SK-N-SH (cell line): Measurements from ENCODE around the gene GLIS1. TPM values are rescaled to one million over a fixed set of nuclear protein-coding genes. Genes with fewer than 3 reads are reported as not detected.

ENCODE experiments used
- CTCF ChIA-PET: fragments of 300-600, 350-600 bp; formaldehyde crosslinking; extraction: SDS; loops from one replicate; lab custom pipeline; 2021; lab: Yijun Ruan, JAX
- POLR2A ChIA-PET: fragments of 350-600 bp; sonication (Branson Sonifier 250); formaldehyde crosslinking; extraction: SDS; loops from one replicate; lab custom pipeline; 2020; ENCODE audit warnings: antibody characterized with exemption, inconsistent platforms; lab: Yijun Ruan, JAX
- DNase-seq: peaks from one replicate; pipeline ENCODE4 v3.0.0; 2012
- H2AFZ ChIP-seq: fragments of 200-600 bp; sonication (generic); 2 replicates; pipeline ENCODE4 v1.8.1; 2016; ENCODE audit warnings: antibody characterized with exemption, mild to moderate bottlenecking, low read depth
- H3F3A ChIP-seq: fragments of 200-600 bp; sonication (generic); replicated peaks from 2 replicates; pipeline ENCODE3; 2016; ENCODE audit warnings: antibody characterized with exemption, mild to moderate bottlenecking; ENCODE audit not compliant: insufficient read depth
- H3K27ac ChIP-seq, 2 experiments: fragments of 200-500 bp in 1 of 2; fragments of 200-600 bp in 1 of 2; sonication (Bioruptor generic) in 1 of 2; sonication (generic), shearing (Covaris generic) in 1 of 2; 2 replicates each; pipeline versions ENCODE4 v1.5.1 to v1.6.1; 2014 to 2016; ENCODE audit warnings: low read depth in 2 of 2, inconsistent platforms in 1 of 2, low read length in 1 of 2, mild to moderate bottlenecking in 1 of 2, mixed read lengths in 1 of 2
- H3K27me3 ChIP-seq: fragments of 200-600 bp; sonication (generic), shearing (Covaris generic); 2 replicates; pipeline ENCODE4 v1.6.1; 2016; ENCODE audit warnings: mixed run types; ENCODE audit not compliant: insufficient read depth
- H3K36me3 ChIP-seq, 2 experiments: fragments of 200-500 bp in 1 of 2; fragments of 200-600 bp in 1 of 2; sonication (Bioruptor generic) in 1 of 2; sonication (generic) in 1 of 2; replicated peaks in 1 of 2; 2 replicates each; pipeline versions ENCODE3 to v1.5.1; 2014 to 2016; ENCODE audit warnings: low read length in 1 of 2, mild to moderate bottlenecking in 1 of 2; ENCODE audit not compliant: insufficient read depth in 2 of 2, control insufficient read depth in 1 of 2
- H3K4me1 ChIP-seq, 2 experiments: fragments of 200-500 bp in 1 of 2; fragments of 200-600 bp in 1 of 2; sonication (Bioruptor generic) in 1 of 2; sonication (generic), shearing (Covaris generic) in 1 of 2; 2 replicates each; pipeline versions ENCODE4 v1.5.1 to v1.6.1; 2014 to 2016; ENCODE audit warnings: low read depth in 1 of 2, low read length in 1 of 2, mixed run types in 1 of 2; ENCODE audit not compliant: insufficient read depth in 2 of 2, control insufficient read depth in 1 of 2
- H3K4me2 ChIP-seq: fragments of 200-600 bp; sonication (generic), shearing (Covaris generic); 2 replicates; pipeline ENCODE4 v1.6.1; 2017; ENCODE audit warnings: mixed run types
- H3K4me3 ChIP-seq, 2 experiments: fragments of 200-500 bp in 1 of 2; fragments of 200-600 bp in 1 of 2; sonication (Bioruptor generic) in 1 of 2; sonication (generic), shearing (Covaris generic) in 1 of 2; 2 replicates each; pipeline versions ENCODE4 v1.5.1 to v1.8.1; 2014 to 2016; ENCODE audit warnings: low read depth in 2 of 2, inconsistent platforms in 1 of 2, low read length in 1 of 2, mild to moderate bottlenecking in 1 of 2, mixed read lengths in 1 of 2, moderate library complexity in 1 of 2
- H3K79me2 ChIP-seq: fragments of 200-600 bp; sonication (generic); 2 replicates; pipeline ENCODE4 v1.8.1; 2017; ENCODE audit warnings: mild to moderate bottlenecking; ENCODE audit not compliant: insufficient read depth
- H3K9ac ChIP-seq: fragments of 200-600 bp; sonication (generic); 2 replicates; pipeline ENCODE4 v1.6.1; 2017; ENCODE audit warnings: mixed run types
- H3K9me2 ChIP-seq: fragments of 200-600 bp; sonication (generic); 2 replicates; pipeline ENCODE4 v1.6.1; 2017; ENCODE audit warnings: mixed run types
- H3K9me3 ChIP-seq: fragments of 200-600 bp; sonication (generic); 2 replicates; pipeline ENCODE4 v1.6.1; 2017; ENCODE audit warnings: mixed run types, mild to moderate bottlenecking, moderate library complexity
- H4K20me1 ChIP-seq: fragments of 200-600 bp; sonication (generic); 2 replicates; pipeline ENCODE4 v1.6.1; 2017; ENCODE audit warnings: mild to moderate bottlenecking, mixed run types; ENCODE audit not compliant: insufficient read depth
- CHD2 ChIP-seq: fragments of 150-350 bp; IDR thresholded peaks from 2 replicates; pipeline ENCODE4 v1.6.1; 2018; ENCODE audit warnings: low read length; ENCODE audit not compliant: partially characterized antibody
- ELF1 ChIP-seq: IDR thresholded peaks from 2 replicates; pipeline ENCODE4 v1.4.0; 2012
- EP300 ChIP-seq, 2 experiments: IDR thresholded peaks; 2 replicates each; pipeline versions ENCODE4 v1.4.0 to v1.6.1; 2012; ENCODE audit warnings: borderline replicate concordance in 1 of 2, low read depth in 1 of 2, low read length in 1 of 2
- EZH2phosphoT487 ChIP-seq: fragments of 200-600 bp; sonication (generic); IDR thresholded peaks from 2 replicates; pipeline ENCODE4 v1.6.1; 2017; ENCODE audit warnings: low read depth, mixed run types, mild to moderate bottlenecking, antibody characterized with exemption, moderate library complexity, borderline replicate concordance
- FOSL2 ChIP-seq: IDR thresholded peaks from 2 replicates; pipeline ENCODE4 v1.4.0; 2012; ENCODE audit warnings: low read depth, mild to moderate bottlenecking, moderate library complexity, borderline replicate concordance
- FOXJ3 ChIP-seq: sonication (generic); formaldehyde crosslinking; IDR thresholded peaks from 2 replicates; pipeline ENCODE4 v1.5.1; 2020; ENCODE audit warnings: mild to moderate bottlenecking, missing genetic modification reagents
- GABPA ChIP-seq: IDR thresholded peaks from 2 replicates; pipeline ENCODE4 v1.4.0; 2012; ENCODE audit warnings: low read depth, mild to moderate bottlenecking
- JUND ChIP-seq: IDR thresholded peaks from 2 replicates; pipeline ENCODE4 v1.4.0; 2012
- NFIC ChIP-seq: IDR thresholded peaks from 2 replicates; pipeline ENCODE4 v1.4.0; 2012; ENCODE audit warnings: borderline replicate concordance
- NRF1 ChIP-seq: IDR thresholded peaks from 2 replicates; pipeline ENCODE4 v1.6.1; 2012; ENCODE audit warnings: low read depth, mild to moderate bottlenecking, low read length
- POLR2AphosphoS5 ChIP-seq: IDR thresholded peaks from 2 replicates; pipeline ENCODE4 v1.6.1; 2012; ENCODE audit warnings: low read depth, low read length
- RAD21 ChIP-seq: IDR thresholded peaks from 2 replicates; pipeline ENCODE4 v1.6.1; 2012; ENCODE audit warnings: mild to moderate bottlenecking, low read length
- RXRA ChIP-seq: IDR thresholded peaks from 2 replicates; pipeline ENCODE4 v1.4.0; 2012; ENCODE audit warnings: low read depth, mild to moderate bottlenecking, borderline replicate concordance
- SIN3A ChIP-seq: IDR thresholded peaks from 2 replicates; pipeline ENCODE4 v1.6.1; 2012; ENCODE audit warnings: low read depth, mild to moderate bottlenecking, low read length, moderate library complexity, borderline replicate concordance
- TEAD4 ChIP-seq: IDR thresholded peaks from 2 replicates; pipeline ENCODE4 v1.4.0; 2012; ENCODE audit warnings: mild to moderate bottlenecking, borderline replicate concordance; ENCODE audit not compliant: insufficient read depth
- YY1 ChIP-seq: IDR thresholded peaks from 2 replicates; pipeline ENCODE4 v1.4.0; 2012; ENCODE audit warnings: low read depth, mild to moderate bottlenecking
- ZBTB33 ChIP-seq: IDR thresholded peaks from 2 replicates; pipeline ENCODE4 v1.4.0; 2012; ENCODE audit warnings: low read depth, borderline replicate concordance
- WGBS: methylation state at CpG from one replicate; pipeline ENCODE4 v1.1.6; 2017; ENCODE audit warnings: low lambda C conversion rate; 5-methylcytosine and 5-hydroxymethylcytosine counted together
- polyA plus RNA-seq, 3 experiments: library from polyadenylated mRNA; depleted of rRNA; stranded (reverse); fragments of >200 nt; gene quantifications; 2 replicates each; pipeline ENCODE4 v1.2.3, GENCODE V29; 2012
- TF ChIP-seq, protein P1 (sequence below): IDR thresholded peaks from 2 replicates; pipeline ENCODE4; 2012
- TF ChIP-seq, protein P2 (sequence below): IDR thresholded peaks from 2 replicates; pipeline ENCODE4 v1.6.1; 2012; ENCODE audit warnings: mild to moderate bottlenecking, low read depth, low read length, moderate library complexity

Gene GLIS1
- polyA plus RNA-seq, 1 of the 3 experiments (the other 2 are of a cell fraction): 0.13 TPM

- POLR2A ChIA-PET: no interaction called here
- TF ChIP-seq FOSL2 (no peak), FOXJ3 (CRISPR knock-in tag) (no peak), TEAD4 (no peak), GABPA (no peak), ELF1 (no peak), POLR2AphosphoS5 (no peak), EZH2phosphoT487 (no peak), EP300 (IDR thresholded peaks at IDR 0.05; ENCODE audit: borderline replicate concordance in 1 of 2, low read depth in 1 of 2, low read length in 1 of 2) (no peak), RXRA (no peak), NRF1 (no peak), CHD2 (no peak), JUND (no peak), SIN3A (no peak), ZBTB33 (no peak), RAD21 (no peak), NFIC (no peak), YY1 (no peak)
- TF ChIP-seq, protein P1, sequence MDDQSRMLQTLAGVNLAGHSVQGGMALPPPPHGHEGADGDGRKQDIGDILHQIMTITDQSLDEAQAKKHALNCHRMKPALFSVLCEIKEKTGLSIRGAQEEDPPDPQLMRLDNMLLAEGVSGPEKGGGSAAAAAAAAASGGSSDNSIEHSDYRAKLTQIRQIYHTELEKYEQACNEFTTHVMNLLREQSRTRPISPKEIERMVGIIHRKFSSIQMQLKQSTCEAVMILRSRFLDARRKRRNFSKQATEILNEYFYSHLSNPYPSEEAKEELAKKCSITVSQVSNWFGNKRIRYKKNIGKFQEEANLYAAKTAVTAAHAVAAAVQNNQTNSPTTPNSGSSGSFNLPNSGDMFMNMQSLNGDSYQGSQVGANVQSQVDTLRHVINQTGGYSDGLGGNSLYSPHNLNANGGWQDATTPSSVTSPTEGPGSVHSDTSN: no peak
- TF ChIP-seq, protein P2, sequence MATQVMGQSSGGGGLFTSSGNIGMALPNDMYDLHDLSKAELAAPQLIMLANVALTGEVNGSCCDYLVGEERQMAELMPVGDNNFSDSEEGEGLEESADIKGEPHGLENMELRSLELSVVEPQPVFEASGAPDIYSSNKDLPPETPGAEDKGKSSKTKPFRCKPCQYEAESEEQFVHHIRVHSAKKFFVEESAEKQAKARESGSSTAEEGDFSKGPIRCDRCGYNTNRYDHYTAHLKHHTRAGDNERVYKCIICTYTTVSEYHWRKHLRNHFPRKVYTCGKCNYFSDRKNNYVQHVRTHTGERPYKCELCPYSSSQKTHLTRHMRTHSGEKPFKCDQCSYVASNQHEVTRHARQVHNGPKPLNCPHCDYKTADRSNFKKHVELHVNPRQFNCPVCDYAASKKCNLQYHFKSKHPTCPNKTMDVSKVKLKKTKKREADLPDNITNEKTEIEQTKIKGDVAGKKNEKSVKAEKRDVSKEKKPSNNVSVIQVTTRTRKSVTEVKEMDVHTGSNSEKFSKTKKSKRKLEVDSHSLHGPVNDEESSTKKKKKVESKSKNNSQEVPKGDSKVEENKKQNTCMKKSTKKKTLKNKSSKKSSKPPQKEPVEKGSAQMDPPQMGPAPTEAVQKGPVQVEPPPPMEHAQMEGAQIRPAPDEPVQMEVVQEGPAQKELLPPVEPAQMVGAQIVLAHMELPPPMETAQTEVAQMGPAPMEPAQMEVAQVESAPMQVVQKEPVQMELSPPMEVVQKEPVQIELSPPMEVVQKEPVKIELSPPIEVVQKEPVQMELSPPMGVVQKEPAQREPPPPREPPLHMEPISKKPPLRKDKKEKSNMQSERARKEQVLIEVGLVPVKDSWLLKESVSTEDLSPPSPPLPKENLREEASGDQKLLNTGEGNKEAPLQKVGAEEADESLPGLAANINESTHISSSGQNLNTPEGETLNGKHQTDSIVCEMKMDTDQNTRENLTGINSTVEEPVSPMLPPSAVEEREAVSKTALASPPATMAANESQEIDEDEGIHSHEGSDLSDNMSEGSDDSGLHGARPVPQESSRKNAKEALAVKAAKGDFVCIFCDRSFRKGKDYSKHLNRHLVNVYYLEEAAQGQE: no peak
- Histone ChIP-seq H4K20me1 (no peaks in the 10 kb centered on the region; the same call in 1 of the 2 replicates), H2AFZ (no peak overlapping the region), H3K79me2 (no peaks in the 10 kb centered on the region), H3K9me2 (no peaks in the 10 kb centered on the region), H3K9me3 (no peaks in the 10 kb centered on the region), H3K4me1 (peaks cover 0 to 18% of the 10 kb centered on the region in 2 experiments; a peak in 2 of 4 replicates), H3K4me2 (no peak overlapping the region), H3K9ac (no peak overlapping the region), H3K27ac (no peak overlapping the region), H3K27me3 (no peaks in the 10 kb centered on the region), H3K36me3 (no peaks in the 10 kb centered on the region), H3K4me3 (no peak overlapping the region), H3F3A (no peaks in the 10 kb centered on the region)
- 100% methylated on average over 1 of the region's 1 CpG for WGBS
- DNase-seq: no peak
- CTCF ChIA-PET: interaction anchor here (1.2 kb wide), 2 partner anchors 16 to 68 kb away, joined by 4 read pairs; no protein-coding TSS in a partner anchor
Observed at GRCh38 chr1:53657891-53658396, 81.0 kb downstream of the GLIS1 start.
